ENCODE measurements around the gene ETFA.

Gene ETFA

DNA sequence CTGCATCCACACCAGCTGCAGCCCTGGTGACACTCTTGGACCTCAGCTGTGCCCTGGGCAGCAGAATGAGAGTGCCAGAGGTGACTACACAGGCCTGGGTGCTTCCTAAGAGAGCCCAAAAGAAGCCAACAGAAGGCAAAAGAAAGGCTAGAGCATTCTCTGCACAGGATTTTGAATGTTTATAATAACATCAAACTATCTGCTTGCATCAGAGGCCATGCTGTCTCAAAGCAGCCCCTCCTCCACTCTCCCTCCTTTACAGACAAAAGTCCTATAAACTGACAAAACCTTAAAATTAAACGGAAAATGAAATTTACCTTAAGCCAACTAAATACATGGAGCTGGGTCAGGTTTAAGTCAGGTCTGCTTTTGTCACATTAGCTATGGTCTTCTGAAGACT is 95.6 kb downstream of the ETFA start:
- DNase-seq (ENCODE audit: low spot score): no peak

- DNase-seq (ENCODE audit: low spot score): no peak
Observed at GRCh38 chr15:76209942-76210341, 101.3 kb downstream of the ETFA start.

DNA sequence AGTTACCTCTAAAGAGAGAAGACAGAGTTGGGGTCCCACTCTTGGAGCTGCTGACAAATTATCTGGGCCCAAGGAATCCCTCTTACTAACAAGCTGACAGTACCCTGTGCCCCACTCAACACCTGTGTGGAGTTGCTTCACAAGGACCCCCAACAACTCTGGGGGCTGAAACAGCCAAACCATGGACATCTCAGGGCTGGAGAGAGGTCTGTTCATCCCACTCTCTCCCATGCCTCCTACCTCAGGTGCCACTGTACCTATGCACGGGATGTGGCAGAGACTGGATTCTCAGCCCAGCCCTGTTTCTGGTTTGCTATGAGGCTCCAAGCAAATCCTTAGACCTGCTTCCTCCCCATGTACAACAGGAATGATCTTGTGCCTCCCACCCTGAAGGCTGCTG is 101.7 kb downstream of the ETFA start:
- no peak for DNase-seq (ENCODE audit: low spot score)

GRCh38 chr15:76208786-76209424 is 102.4 kb downstream of the ETFA start:
- no peak for DNase-seq (ENCODE audit: low spot score)

GRCh38 chr15:76208084-76208785 is 103.0 kb downstream of the ETFA start:
- no peak for DNase-seq (ENCODE audit: low spot score)

- DNase-seq (ENCODE audit: low spot score): no peak
Observed at GRCh38 chr15:76206325-76206976, 104.8 kb downstream of the ETFA start.

DNA sequence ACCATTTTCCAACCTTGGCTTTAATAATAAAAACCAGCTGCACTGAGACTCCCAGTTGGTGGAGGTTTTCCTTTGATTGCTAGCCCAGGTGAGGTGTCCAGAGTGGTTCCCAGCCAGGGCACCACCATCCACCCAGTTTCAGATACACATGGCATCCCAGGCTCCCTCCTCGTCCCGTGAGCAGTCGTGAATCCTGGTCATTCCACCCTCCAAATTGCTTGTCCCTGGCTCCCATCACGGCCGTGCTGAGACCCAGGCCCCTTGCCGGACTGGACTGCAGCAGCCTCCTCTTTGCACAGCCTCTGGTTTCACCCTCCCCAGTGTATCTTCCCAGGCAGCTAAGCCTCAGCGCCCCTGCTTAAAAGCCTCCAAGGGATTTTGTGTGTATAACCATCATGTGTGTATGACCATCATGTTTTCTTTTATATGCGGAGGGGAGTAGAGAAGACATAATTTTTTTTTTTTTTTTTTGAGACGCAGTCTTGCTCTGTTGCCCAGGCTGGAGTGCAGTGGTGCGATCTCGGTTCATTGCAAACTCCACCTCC is 106.3 kb downstream of the ETFA start:
- peak; percentile 31 for DNase-seq (ENCODE audit: low spot score)

- DNase-seq (ENCODE audit: low spot score): peak; percentile 30
Observed at GRCh38 chr15:76204109-76204845, 107.0 kb downstream of the ETFA start.

DNA sequence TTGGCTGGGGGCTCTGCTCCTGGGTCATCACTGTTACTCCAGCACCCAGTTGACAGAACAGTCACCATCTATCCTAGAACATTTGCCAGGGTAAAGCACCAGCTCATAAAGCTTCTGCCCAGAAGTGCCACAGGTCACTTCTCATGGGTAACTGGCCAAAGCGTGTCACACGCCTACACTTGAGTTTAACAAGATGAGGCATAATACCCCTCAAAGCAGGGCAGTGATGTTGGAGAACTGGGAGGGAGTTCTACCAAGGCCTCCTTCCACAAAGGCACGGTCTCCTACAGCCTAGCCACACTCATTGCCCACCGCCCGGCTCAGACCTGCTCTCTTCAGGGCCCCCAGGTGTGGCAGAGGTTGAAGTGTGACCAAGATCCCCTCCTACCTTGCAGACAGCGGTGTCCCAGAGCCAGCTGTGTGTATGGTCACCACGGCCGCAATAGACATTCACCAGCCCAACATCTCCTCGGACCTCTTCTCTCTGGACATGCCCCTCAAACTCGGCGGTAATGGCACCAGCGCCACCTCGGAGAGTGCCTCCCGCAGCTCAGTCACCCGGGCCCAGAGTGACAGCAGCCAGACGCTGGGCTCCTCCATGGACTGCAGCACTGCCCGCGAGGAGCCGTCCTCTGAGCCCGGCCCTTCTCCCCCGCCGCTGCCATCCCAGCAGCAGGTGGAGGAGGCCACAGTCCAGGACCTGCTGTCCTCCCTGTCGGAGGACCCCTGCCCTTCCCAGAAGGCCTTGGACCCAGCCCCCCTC is 107.7 kb downstream of the ETFA start:
- DNase-seq (ENCODE audit: low spot score): peak; percentile 25

DNA sequence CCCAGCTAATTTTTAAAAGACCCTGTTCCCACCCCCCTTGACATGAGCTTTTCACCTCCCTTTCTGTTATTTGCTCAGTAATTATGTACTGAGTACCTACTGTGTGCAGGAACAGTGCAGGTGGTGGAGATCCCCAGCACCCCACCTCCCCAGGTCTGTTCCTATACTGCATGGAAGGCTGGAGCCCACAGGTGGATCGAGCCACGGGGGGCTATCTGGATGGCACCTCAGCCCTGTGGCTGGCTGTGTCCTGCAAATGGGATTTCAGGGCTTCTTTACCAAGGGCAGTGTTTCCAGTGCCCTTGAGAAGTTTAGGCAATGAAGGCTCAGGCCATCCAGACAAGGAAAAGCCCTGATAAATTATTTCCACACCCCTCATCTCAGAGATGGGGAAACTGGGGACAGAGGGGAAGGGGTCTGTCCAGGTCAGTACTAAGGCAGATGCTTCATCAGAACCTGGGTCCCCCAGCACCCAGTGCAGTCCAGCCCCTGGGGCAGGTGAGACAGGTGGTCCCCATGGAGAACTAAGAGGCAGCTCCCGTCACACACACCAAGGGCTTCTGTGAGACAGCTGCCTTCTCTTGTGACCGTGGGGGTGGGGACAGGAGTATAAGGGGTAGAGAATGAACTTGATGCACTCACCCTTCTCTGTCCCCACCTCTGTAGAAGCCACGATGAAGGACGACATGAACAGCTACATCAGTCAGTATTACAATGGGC is 109.6 kb downstream of the ETFA start:
- DNase-seq (ENCODE audit: low spot score): no peak

GRCh38 chr15:76200641-76201105 is 110.6 kb downstream of the ETFA start:
- DNase-seq (ENCODE audit: low spot score): no peak

- DNase-seq (ENCODE audit: low spot score): no peak
Observed at GRCh38 chr15:76200083-76200465, 111.2 kb downstream of the ETFA start.

DNA sequence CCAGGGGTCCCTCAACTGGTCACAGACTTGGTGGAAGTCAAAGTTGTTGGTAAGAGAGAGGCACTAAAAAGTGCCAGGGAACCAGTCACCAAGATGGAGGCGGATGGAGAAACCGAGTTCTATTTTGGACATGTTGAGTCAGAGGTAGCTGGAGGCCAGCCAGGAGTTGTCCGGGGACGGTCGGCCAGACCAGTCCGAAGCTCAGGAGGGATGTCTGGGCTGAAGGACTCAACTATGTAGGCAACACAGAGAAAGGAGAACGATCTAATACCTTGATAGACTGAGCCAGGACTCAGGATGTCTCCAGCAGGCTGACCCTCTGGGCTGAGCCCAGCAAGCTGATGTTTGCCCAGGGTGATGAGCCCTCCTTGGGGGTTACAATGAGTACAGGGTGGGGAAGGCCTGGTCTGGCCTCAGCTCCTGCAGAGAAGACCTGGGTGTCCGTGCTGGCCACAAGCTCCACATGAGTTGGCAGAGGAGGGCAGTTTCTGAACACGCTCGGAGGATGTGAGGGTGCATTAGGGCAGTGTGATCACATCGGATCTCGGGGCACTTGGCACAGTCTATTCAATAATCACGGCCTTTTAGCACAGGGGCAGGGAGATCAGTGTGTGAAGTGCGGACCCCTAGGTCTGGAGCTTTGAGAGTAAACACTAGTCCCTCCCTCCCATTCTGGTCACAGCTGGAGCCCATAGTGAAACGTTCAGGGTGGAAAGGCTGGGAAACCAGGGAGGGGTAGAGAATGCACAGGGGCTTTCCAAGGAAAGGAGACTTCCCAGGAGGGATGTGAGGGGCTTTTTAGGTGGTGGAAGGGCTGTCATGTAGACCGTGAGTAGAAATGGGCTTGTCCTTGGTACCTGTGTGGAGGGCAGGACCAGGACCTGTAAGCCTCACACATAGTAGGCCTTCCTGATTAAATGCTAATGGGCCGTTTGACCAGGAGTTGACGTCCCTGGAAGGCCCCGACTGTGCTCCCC is 111.9 kb downstream of the ETFA start:
- DNase-seq (ENCODE audit: low spot score): no peak

DNA sequence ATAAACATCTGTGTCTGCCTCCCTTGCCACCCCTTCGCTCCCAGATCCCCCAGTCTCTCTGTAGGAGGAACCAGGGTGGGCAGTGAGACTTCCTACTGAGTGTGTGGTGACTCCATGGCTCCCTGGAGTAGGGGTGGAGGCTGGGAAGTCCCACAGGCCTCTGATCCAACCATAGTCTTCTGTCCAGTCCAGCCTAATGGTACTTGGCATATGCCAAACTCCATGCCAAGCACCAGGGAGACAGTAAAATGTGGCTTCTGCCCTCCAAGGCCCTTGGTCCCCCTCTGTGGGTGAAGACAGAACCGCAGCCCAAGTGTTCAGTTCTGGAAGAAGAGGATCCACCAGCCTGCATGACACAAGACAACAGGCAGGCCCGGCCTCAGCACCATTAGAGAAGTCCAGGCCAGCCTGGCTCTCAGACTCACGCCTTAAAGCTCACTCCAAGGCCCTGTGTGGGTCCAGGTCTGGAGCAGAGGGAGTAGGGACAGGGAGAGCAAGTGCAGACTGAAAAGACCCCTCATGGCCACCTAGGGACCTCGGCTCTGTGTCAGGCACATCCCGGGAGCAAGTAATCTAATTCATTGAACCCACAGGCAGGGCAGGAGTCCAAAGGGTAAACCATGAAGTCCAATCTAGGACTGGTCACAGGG is 112.7 kb downstream of the ETFA start:
- no peak for DNase-seq (ENCODE audit: low spot score)

GRCh38 chr15:76197703-76198455 is 113.4 kb downstream of the ETFA start:
- no peak for DNase-seq (ENCODE audit: low spot score)

GRCh38 chr15:76196269-76197231 is 114.7 kb downstream of the ETFA start:
- no peak for DNase-seq (ENCODE audit: low spot score)

Measured in ecto neural progenitor cell (in vitro differentiated cells).